GM19099 (cell line): Measurements from ENCODE around the gene WNT4.

Source experiments
- POLR2A ChIP-seq: IDR thresholded peaks from 3 replicates; pipeline ENCODE4 v1.6.1; 2011; ENCODE audit warnings: low read depth; ENCODE audit not compliant: insufficient read length; ENCODE audit errors: extremely low read depth

WNT4 gene

DNA sequence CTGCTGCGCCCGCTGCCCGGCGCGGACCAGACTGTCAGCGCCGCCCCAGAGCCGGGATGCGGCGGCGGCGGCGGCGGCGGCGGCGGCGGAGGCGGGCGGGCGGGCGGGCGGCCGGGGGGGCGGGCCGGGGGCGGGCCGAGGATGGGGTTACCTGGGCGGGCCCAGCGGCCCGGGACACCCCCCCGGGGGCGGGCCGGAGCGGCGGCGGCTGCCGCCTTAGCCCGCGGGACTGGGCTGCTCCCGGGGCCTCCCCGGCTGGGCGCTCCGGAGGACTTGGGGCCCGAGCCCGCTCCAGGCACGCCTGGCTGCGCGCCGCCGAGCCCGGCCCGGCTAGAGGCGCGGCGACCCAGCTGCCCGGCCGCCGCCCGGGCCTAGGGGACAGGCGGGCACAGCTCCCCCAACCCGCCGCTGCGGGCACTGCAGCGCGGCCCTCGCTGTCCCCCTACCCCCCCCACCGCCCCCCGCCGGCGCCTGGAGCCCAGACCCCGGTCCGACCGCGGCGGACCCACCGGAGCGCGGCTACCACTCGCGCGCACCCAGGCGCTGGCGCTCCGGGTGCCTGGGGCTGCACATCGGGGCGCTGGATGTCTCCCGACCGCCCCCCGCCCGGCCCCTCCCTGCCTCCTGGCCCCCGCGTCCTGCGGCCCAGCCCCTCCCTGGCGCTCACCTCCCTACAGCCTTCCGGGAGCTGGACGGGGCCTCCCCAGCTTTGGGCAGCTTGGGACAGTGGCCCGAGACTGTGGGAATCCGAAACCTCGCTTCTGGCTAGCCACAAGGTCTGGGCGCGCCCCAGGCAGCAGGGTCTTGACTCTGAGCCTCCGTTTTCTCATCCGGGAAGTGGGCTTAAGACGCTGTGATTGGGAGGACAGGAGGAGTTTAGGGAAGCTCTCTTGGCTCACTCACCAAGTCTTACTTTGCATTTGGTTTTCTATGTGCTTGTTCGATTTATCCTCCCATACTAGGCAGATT lies at the start of gene WNT4:
WNT4 (minus strand) TSS at position 33 of the 969 bp plus-strand sequence. CDS start 175 bp downstream, outside the sequence.
- TF ChIP-seq POLR2A, result no peak

- TF ChIP-seq POLR2A, result no peak
Observed at GRCh38 chr1:22190731-22191130, 47.8 kb upstream of the WNT4 start.

GRCh38 chr1:22190251-22190650 lies 47.4 kb upstream of the WNT4 start:
- no peak for TF ChIP-seq POLR2A

DNA sequence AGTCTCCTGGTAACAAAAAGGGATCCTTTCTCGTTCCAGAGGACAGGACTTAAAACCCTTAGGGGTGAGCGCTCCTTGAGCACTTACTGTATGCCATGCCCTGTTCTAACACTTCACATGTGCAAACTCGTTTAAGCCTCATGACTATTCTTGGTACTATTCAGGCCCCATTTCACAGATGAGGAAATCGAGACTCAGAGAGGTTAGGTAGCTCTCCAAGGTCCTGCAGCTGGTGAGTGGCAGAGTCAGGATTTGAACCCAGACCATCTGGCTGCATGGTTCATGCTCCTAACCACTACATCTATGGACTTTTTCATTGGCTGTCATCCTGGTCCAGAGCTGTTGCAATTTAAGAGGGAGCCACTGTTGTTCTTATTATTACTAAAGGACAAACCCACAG lies 46.7 kb upstream of the WNT4 start:
- no peak for TF ChIP-seq POLR2A

- no peak for TF ChIP-seq POLR2A
Observed at GRCh38 chr1:22188914-22189313, 46.0 kb upstream of the WNT4 start.

- no peak for TF ChIP-seq POLR2A
Observed at GRCh38 chr1:22188436-22188835, 45.5 kb upstream of the WNT4 start.

GRCh38 chr1:22186311-22186710 lies 43.4 kb upstream of the WNT4 start:
- TF ChIP-seq POLR2A, result no peak

DNA sequence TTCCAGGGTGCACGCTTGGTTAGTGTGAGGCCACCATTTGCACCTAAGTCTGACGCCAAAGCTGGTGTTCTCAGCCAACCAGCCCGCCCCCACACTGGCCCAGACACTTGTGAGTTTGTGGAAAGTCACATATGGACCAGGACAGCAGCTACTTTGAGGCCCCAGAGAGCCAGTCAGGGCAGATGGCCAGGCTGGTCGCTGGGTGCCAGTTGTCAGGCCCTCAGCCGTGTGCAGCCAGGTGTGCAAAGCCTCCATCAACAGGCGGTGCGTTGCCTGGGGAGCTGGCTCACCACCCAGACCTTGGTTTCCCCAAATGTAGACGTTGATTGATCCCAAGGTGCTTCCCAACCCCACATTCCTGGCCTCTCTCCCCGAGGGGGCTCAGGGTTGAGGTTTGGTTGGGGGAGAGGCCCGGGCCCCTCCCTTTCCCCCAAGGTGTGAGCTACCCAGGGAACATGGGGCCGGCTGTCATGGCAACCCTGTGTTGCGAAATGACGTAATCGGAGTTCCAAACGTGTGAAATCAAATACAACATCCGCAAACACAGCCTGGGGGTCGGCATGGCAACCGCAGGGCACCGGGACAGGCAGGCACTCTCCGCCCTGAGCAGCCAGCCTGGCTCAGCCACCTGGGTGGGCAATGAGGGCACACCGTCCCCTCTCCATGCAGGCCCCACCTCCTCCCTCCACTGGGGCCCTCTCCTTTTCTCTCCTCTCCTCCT lies 42.2 kb upstream of the WNT4 start:
- no peak for TF ChIP-seq POLR2A

- TF ChIP-seq POLR2A, result no peak
Observed at GRCh38 chr1:22184454-22184853, 41.6 kb upstream of the WNT4 start.

- no peak for TF ChIP-seq POLR2A
Observed at GRCh38 chr1:22182715-22183114, 39.8 kb upstream of the WNT4 start.

DNA sequence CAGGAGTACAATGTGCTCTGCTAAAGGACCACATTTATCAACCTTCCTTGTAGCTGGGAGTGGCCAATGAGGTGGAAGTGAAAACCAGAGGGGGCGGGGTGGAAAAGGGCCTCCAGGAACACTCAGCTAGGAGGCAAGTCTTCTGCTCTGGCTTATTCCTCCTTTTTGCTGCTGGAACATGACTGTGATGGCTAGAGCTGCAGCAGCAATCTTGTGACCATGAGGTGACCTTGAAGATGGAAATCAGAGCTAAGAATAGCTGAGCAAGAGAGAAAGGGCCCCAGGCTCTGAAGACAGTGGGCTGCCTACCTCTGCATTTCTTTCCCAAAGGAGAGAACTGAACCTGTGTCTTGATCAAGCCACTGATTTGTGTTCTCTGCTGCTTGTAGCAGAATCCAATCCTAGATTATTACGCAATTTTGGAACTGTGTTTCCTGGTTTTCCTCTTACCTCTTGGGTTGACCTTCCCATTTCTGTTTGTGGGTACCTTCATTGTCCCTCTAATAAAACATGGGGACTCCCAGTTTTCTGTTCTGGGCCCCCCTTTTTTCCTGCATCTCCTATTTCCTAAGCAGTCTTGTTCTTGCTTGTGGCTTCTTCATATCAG lies 36.4 kb upstream of the WNT4 start:
- TF ChIP-seq POLR2A, result no peak

DNA sequence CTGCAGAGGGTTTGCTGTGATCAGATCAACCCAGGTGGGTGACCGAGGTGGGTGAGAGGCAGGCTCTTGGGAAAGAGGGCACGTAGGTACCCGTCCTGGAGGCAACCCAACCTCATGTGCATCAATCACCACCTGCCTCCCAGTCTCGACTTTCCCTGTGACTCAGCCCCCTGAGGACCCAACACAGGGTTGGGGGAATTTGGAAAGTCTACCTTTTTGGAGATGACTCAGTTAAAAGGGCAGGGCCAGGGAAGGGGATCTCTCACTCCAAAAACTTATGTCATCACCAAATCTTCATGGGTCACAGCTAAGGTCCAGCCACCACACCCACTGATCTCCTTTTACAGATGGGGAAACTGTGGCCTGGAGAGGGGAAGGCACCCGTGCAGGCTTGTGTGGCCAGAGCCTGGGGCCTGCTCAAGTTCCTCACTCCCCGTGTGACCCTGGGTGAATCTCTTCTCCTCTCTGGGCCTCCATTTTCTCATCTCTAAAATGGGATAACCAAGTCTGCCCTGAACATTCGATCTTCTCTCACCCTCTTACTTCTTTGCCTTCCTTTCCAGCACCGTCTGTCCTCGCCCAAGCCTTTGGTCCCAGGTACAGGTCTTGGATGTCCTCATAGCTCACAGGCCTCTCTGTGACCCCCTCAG lies 34.6 kb upstream of the WNT4 start:
- no peak for TF ChIP-seq POLR2A

DNA sequence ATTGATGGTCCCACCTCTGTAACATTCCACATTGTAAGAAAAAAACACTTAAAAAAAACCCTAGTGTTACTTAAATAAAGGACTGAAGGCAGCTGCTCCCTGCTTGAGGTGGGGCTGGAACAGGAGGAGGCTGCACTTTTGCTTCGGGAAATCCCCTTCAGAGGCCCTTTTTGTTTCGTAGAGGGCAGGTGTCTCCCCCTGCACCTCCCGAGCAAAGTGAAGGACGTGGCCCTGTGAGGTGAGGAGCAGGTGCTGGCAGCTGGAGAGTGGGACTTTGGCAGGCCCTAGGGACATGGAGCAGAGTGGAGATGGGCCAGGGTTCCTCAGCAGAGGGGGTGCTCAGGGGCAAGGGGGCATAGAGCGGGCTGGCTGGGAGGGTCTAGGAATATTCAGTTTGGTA lies 33.4 kb upstream of the WNT4 start:
- TF ChIP-seq POLR2A, result no peak

DNA sequence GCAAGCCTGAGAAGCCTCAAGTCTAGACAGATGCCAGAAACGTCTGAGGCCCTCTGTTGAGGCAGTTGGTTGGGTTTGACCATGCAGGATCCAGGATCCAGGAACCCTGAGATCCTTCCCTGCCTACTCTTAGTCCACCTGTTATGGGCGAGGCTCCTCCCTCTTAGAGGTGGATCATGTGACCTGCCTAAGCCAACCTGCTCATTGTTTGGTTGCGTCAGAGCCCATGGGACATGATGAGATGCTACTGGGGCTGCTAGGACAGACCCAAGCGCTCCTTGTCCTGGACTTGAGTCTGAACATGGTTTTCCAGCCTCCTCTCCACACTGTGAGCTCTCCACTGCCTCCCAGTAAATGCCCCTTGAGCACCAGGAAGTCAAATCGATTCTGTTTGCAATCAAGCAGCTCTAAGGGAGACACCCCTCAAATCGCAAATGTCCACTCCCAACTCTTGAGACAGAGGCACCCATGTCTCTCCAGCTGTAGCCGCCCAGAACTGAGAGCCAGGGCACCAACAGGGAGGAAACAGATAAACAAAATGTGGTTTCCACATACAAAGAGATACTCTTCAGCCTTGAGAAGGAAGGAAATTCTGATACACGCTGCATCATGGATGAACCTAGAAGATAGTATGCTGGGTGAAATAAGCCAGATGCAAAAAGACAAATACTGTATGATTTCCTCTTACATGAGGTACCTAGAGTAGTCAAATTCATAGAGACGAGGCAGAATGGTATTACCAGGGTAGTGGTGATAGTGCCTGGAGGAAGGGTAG lies 31.7 kb upstream of the WNT4 start:
- no peak for TF ChIP-seq POLR2A
